NCI-H460 (cell line): ENCODE results near the gene CD3E. TPM values are rescaled to one million over a fixed set of nuclear protein-coding genes. Genes with fewer than 3 reads are reported as not detected.

Experiments used
- DNase-seq: peaks from one replicate; pipeline ENCODE4 v3.0.0-alpha.2; 2016; ENCODE audit warnings: low read depth; ENCODE audit errors: extremely low read depth
- total RNA-seq: library from RNA; depleted of rRNA; stranded (reverse); fragments of >200 nt; shearing (Covaris generic); gene quantifications from 2 replicates; pipeline ENCODE4 v1.2.3, GENCODE V29; 2014

Gene CD3E
- total RNA-seq, 1 experiment from 2014 or later, result not detected

DNA sequence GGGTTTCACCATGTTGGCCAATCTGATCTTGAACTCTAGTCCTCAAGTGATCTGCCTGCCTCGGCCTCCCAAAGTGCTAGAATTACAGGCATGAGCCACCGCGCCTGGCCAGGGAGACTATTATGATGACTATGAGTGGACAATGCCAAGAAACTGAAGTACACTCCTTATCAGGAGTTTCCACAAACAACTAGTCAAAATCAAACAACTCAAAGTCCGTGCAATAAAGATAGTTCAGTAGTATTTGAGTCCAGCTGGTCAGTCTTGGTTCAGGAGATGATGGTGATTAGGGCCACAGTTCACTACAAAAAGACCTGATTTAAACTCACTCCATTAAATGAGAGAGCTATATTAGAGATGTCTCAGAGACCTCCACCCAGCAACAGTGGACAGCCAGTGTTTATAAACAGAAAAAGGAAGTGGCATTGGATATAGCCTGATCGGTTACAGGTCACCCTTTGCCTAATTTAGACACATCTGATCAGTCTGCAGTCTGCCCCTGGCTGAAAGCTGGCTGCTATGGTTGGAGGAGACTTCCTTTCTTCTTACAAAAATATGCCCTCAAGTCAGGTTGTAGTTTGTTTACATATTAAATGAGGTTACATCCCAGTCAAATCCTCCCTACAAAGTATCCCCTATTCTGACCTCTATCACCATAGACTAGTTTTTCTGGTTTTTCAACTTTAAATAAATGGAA lies 17.0 kb downstream of the CD3E start:
- no peak for DNase-seq

DNA sequence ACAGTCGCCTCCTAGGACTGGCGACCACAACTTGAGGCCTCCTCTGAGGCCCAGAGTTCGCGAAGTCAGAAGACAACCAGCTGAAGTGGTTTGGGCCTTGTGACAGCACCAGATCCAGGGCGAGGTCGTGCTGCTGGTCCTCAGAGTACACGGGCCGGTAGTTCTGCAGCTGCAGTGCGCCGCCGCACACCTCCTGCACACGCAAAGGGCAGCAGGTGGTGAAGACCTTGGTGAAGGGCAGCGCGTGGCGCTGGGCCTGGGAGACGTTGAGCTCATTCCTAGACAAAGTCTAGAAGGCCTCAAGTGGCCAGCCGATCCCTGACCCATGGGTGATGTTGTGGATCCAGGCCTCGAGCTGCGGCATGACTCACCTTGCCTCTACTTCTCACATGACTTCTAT lies 18.2 kb downstream of the CD3E start:
- no peak for DNase-seq

DNA sequence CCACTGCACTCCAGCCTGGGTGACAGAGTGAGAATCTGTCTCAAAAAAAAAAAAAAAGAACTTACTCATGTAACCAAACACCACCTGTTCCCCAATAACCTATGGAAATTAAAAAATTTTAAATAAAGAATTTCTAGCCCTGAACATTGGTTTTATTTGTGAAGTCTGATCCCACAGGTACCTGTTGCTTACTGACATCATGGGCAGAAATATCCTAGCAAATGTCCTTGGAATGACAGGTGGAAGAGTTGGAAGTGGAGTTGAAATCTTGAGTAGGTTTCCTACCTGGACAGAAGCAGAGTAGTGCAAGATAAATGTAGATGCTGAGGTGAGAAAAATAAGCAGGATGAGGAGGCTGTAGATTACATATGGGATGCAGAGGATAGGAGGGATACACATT lies 20.8 kb downstream of the CD3E start:
- no peak for DNase-seq

DNA sequence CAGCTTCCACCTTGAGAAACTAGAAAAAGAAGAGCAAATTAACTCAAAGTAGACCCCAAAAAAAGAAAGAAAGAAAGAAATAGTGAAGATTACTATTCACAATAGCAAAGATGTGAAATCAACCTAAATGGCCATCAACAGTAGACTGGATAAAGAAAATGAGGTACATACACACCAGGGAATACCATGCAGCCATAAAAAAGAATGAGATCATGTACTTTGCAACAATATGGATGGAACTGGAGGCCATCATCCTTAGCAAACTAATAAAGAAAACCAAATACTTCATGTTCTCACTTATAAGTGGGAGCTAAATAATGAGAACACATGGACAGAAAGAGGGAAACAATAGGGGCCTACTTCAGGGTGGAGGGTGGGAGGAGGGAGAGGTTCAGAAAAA lies 24.2 kb downstream of the CD3E start:
- no peak for DNase-seq

DNA sequence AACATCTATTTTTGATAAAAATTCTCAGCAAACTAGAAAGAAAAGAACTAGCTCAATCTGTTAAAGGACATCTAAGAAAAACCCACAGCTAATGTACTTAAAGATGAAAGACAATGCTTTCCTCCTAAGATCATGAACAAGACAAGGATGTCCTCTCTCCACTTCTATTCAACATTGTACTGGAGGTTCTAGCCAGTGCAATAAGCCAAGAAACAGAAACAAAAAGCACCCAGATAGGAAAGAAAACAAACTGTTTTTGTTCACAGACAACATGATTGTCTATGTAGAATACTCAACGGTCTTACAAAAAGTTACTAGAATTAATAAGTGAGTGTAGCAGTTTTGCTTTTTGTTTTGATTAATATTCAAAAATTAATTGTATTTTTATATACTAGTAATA lies 30.2 kb downstream of the CD3E start:
- DNase-seq, result no peak

DNA sequence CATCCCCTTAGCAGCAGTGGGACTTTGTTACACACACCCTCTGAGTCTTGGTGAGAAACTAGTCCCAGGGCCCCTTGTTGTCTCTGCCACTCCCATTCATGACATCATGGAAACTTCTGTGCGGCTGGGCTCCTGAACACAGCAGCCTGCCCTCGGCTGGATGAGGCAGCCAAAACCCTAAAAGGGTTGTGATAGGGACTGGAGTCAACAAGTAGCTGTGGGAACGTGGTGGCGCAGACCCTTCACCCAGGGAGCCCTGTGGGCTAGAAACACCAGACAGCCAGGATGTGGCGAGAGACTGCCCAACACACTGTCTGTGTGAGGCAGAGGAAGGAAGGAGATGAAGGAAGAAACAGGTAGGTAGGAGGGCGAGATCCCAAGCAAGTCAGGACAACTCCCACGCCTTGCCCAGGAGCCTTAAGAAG lies 34.1 kb downstream of the CD3E start:
- DNase-seq, result no peak

DNA sequence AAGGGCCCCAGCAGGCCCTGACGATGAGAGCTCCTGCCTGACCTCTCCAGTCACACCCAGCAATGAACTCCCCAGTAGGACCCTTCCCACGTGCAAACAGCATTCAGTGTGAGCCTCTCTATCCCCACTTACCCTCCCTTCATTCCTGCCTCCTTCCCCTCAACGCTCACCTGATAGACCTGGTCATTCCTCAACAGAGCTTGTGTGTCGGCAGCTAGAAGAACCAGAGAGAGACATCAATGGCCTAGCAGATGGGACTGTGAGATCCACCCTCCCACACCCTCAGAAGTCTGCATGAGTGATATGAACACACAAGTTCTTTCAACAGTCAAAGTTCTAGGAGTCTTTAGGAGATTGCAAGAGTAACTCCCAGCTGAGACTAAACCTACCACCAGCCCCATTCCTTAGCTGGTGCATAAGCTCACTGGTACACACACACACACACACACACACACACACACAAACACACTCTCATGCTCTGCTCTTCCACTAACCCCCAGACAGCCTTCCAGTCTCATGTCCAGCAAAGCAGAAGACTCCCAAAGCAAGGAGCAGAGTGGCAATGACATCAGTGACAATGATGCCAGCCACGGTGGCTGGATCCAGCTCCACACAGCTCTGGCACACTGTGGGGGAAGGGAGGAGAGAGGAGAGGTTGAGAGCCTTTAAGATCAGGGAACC lies 34.9 kb downstream of the CD3E start:
- no peak for DNase-seq

DNA sequence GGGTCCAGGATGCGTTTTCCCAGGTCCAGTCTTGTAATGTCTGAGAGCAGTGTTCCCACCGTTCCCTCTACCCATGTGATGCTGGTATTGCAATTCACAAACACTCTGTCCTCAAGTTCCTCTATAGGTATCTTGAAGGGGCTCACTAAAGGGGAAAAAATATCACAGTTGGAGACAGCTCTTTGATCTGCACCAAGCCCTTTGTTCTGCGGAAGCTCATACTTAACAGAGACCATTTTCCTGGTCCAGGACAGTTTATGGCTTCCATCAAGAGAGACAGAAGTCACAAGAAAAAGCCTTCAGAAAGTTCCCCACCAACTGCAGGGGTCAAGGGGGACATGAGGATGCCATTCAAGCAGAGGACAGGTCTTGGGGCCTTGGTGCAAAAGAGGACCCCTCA lies 35.9 kb downstream of the CD3E start:
- no peak for DNase-seq

DNA sequence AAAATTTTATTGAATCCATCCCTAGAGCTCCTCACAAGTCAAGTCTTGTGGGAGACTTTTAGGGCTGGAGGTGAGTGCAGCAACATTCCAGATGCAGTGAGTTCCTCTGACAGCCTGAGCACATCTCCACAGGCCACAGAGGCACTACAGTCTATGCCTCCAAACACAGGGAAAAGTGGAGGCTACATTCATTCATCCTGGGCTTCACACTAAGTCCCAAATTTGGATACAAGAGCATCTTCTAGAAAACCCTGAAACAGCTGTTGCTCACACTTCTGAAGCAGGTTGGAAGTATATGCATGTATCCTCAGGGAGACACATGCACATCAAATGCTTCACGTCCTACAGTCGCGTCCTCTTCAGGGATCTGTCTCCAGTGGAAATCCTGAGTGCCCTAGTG lies 36.7 kb downstream of the CD3E start:
- no peak for DNase-seq

DNA sequence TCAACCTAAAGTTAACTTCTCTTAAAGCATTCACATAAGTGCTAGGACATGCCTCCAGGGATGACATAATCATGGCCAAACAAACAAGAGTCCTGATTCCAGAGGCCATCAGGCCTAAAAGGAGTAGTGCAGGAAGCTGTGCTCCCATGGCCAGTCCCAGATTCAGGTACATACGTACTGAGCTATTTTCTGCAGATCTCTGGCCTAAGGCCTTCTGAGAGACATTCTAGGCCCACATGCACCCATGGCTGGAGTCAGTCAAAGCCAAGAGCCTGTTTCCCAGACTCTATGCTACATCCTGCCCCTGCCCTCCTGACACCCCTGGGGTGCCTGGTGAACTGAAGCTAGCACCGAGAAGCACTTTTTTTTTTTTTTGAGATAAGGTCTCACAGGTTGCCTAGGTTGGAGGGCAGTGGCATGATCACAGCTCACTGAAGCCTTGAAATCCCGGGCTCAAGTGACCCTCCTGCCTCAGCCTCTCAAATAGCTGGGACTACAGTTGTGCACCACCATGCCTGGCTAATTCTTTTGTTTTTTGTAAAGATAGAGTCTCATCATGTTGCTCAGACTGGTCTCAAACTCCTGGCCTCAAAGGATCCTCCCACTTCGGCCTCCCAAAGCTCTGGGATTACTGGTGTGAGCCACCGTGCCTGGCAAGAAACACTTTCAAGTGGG lies 37.4 kb downstream of the CD3E start:
- DNase-seq, result no peak

DNA sequence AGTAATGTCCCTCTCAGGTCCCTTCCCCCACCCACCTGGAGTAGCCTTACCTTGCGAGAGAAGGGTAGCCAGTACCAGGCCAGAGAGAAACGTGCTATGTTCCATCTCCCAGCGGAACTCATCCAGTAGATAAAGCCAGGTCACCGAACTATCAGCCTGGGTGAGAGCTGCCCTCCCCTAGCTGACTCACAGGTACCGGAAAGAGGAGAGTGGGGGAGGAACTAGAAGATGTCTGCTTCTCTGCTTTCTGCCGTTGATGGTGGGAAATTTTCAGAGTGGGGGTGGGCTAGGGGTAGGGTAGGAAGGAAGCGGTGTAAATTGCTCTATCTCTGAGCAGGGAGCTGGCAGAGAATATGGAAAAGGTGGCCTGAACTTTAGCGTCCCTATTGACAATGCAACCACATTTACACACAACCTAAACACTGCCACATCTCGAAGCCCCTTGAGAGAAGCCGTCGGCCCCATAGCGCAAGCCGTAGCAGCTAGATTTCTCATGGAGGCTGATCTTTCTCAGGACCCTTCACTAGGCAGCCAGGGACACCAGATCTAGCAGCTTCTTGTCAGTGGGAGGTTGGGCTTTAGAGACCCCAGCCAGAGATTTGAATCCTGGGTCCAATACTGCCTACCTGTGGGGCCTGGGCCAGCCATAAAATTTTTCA lies 38.1 kb downstream of the CD3E start, which contains the start of gene CD3D:
Gene CD3D (minus strand): TSS at position 203 of the 659 bp plus-strand sequence. CDS start 98 bp downstream, at position 105.
- no peak for DNase-seq

DNA sequence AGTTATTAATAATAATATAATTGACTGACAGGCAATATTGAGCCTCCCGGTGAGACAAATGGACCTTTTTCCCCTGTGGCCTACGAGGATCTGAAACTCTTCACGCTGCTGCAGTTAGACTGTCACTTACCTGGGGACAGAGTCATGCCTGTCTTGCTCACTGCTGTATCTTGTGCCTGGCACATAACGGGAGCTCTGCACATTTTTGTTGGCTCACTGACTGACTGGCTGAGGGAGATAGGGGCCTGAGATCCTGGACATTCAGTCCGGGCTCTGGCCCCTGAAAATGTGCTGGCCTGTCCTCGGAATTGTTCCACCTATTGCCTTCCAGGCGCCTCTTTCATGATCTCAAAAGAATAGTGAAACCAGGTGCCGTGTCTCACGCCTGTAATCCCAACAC lies 38.7 kb downstream of the CD3E start:
- DNase-seq, result no peak

DNA sequence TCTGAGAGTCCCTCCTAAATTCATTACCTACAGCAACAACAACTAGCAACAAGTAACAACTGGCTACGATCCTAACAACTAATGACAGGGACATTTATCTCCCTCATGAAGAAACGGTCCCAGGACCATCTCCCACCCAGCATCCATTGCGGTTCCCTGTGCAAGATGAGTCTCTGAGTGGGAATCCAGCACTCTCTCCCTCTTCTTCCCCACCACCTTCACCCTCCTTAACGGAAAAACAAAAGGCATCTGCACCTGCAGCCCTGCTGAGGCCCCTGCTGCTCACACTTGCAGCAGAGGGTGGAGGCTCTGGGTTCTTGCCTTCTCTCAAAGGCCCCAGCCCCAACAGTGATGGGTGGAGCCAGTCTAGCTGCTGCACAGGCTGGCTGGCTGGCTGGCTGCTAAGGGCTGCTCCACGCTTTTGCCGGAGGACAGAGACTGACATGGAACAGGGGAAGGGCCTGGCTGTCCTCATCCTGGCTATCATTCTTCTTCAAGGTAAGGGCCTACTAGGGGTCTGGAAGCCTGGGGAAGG lies 39.5 kb downstream of the CD3E start, which contains the start of gene CD3G:
Gene CD3G (plus strand): TSS at position 364 of the 535 bp plus-strand sequence. CDS start 80 bp downstream, at position 444.
- DNase-seq, result no peak

DNA sequence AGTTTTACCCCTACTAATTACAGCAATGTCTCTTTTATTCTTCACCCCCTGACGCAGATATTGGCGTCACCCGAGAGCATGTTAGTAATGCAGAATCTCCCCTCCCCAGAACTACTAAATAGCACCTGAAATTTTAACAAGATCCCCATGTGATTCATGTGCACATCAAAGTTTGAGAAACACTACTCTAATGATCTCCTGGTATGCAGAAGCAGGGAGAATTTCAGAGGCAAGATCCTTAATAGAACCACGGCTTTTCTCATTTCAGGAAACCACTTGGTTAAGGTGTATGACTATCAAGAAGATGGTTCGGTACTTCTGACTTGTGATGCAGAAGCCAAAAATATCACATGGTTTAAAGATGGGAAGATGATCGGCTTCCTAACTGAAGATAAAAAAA lies 44.9 kb downstream of the CD3E start:
- DNase-seq, result no peak

DNA sequence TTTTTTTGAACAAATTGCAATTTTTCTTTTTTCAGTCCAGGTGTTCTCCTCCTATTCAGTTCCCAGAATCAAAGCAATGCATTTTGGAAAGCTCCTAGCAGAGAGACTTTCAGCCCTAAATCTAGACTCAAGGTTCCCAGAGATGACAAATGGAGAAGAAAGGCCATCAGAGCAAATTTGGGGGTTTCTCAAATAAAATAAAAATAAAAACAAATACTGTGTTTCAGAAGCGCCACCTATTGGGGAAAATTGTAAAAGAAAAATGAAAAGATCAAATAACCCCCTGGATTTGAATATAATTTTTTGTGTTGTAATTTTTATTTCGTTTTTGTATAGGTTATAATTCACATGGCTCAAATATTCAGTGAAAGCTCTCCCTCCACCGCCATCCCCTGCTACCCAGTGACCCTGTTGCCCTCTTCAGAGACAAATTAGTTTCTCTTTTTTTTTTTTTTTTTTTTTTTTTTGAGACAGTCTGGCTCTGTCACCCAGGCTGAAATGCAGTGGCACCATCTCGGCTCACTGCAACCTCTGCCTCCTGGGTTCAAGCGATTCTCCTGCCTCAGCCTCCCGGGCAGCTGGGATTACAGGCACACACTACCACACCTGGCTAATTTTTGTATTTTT lies 48.7 kb downstream of the CD3E start:
- no peak for DNase-seq

DNA sequence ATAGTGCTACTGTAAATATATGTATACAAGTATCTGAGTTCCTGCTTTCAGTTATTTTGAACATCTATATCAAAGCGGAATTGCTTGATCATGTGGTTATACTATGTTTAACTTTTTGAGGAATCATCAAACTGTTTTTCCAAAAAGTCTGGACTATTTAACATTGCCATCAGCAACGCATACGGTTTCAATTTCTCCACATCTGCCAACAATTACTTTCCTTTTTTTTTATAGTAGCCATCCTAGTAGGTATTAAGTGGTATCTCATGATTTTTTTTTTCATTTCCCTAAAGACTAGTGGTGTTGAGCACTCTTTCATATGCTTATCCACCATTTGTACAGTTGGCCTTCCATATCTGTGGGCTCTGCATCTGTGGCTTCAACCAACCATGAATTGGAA lies 53.5 kb downstream of the CD3E start:
- DNase-seq, result no peak

DNA sequence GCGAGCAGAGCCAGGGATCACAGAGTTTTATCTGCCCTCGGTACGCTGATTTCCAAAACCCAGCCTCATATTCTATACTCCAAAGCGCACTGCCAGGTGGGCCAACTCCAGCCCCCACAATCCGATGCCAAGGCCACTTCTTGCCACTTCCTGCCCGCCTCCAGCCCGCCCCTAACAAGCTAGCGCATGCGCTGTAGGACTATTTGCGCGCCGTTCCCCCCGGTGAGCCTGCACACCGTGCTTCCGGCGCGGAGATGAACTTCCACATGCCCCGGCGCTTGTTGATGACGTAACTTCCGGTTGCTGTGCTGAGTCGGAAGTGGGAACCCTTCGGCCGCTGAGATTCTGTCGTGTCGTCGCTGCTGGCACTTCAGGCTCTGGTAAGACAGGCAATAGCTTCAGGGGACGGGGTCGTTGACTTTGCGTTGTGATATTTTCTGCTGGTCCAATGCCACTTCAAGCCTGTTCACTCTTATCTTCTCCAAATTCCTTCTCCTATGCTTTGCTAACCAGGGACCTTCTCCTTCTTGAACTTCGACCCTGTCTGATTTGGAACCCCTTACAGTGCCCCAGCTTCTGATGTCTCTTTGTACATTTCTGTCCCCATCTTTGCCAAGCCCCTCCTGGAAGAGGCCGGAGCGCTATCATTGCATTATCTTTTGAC lies 54.9 kb downstream of the CD3E start, which contains the start of gene UBE4A:
Gene UBE4A (plus strand): TSS at position 306 of the 664 bp plus-strand sequence. CDS start 5,481 bp downstream, outside the sequence.
- DNase-seq, result peak; percentile 91

DNA sequence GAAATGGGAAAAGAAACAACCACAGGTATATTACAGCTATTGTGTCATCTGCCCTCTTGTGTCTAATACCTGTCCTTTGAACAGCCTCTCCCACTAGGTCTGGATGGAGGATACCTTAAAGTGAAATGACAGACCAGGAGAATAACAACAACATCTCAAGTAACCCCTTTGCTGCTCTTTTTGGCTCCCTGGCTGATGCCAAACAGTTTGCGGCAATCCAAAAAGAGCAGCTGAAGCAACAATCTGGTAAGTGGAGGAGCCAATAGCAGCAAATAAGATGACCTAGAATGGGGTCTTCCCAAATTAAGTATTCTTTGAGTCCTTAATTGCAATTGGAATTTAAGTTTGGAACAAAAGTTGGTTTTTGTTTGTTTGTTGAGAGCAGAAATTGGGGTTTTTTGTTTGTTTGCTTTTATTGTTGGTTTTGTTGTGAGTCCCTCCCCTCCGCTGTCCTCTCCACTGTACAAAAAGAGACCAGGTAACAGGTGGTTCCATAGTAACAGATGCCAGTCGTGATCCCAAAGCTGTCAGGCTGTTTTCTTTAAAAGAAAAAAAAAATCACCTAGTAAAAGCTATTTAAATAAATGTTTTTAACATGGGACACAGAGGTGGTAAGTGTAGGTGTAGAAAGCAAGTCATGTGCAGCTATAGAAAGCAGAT lies 60.6 kb downstream of the CD3E start:
- no peak for DNase-seq
